Trophoblast cell (in vitro differentiated cells and primary cell): ENCODE results near the gene MLXIP.

Experiments used
- DNase-seq, 2 donors: peaks; one replicate each; pipeline ENCODE4 v3.0.0-alpha.2; 2016
- H2AFZ ChIP-seq: 2 replicates; pipeline ENCODE4 v1.6.1; 2013; ENCODE audit warnings: low read length, moderate library complexity, mild to moderate bottlenecking; ENCODE audit not compliant: insufficient read depth, poor library complexity
- H2AK5ac ChIP-seq: 2 replicates; pipeline ENCODE4 v1.6.1; 2013; ENCODE audit warnings: mild to moderate bottlenecking, low read length
- H2BK120ac ChIP-seq: 2 replicates; pipeline ENCODE4 v1.6.1; 2013; ENCODE audit warnings: low read length, mild to moderate bottlenecking, moderate library complexity; ENCODE audit not compliant: insufficient read depth, poor library complexity
- H2BK12ac ChIP-seq: 2 replicates; pipeline ENCODE4 v1.6.1; 2013; ENCODE audit warnings: mild to moderate bottlenecking, low read length, moderate library complexity
- H2BK5ac ChIP-seq: 2 replicates; pipeline ENCODE4 v1.6.1; 2013; ENCODE audit warnings: low read length, low read depth, moderate library complexity, mild to moderate bottlenecking; ENCODE audit not compliant: poor library complexity
- H3K14ac ChIP-seq: 2 replicates; pipeline ENCODE4 v1.6.1; 2013; ENCODE audit warnings: mild to moderate bottlenecking, low read length
- H3K18ac ChIP-seq: 2 replicates; pipeline ENCODE4 v1.6.1; 2013; ENCODE audit warnings: mild to moderate bottlenecking, low read length
- H3K23ac ChIP-seq: 2 replicates; pipeline ENCODE4 v1.6.1; 2013; ENCODE audit warnings: low read length
- H3K27ac ChIP-seq: 2 replicates; pipeline ENCODE4 v1.5.1; 2013; ENCODE audit warnings: low read depth, mild to moderate bottlenecking, inconsistent platforms, low read length, moderate library complexity
- H3K27me3 ChIP-seq: 2 replicates; pipeline ENCODE4 v1.6.1; 2013; ENCODE audit warnings: inconsistent platforms, mild to moderate bottlenecking, low read length, moderate library complexity; ENCODE audit not compliant: insufficient read depth
- H3K36me3 ChIP-seq, 2 experiments: 1 replicate in 1 of 2; 2 replicates in 1 of 2; pipeline ENCODE4 v1.6.1; 2013; ENCODE audit warnings: low read length in 2 of 2, mild to moderate bottlenecking in 2 of 2, moderate library complexity in 1 of 2; ENCODE audit not compliant: insufficient read depth in 2 of 2, control insufficient read depth in 1 of 2
- H3K4ac ChIP-seq: 2 replicates; pipeline ENCODE4 v1.6.1; 2013; ENCODE audit warnings: low read depth, mild to moderate bottlenecking, low read length, moderate library complexity
- H3K4me1 ChIP-seq, 2 experiments: 1 replicate in 1 of 2; 2 replicates in 1 of 2; pipeline ENCODE4 v1.6.1; 2013; ENCODE audit warnings: low read length in 2 of 2, mild to moderate bottlenecking in 2 of 2, moderate library complexity in 1 of 2; ENCODE audit not compliant: insufficient read depth in 2 of 2, control insufficient read depth in 1 of 2
- H3K4me2 ChIP-seq: 2 replicates; pipeline ENCODE4 v1.6.1; 2013; ENCODE audit warnings: inconsistent platforms, mild to moderate bottlenecking, low read length, moderate library complexity
- H3K4me3 ChIP-seq: 2 replicates; pipeline ENCODE4 v1.5.1; 2013; ENCODE audit warnings: mild to moderate bottlenecking, low read depth, low read length, inconsistent platforms
- H3K79me1 ChIP-seq: one replicate; pipeline ENCODE4 v1.6.1; 2013; ENCODE audit warnings: low read length
- H3K79me2 ChIP-seq: 2 replicates; pipeline ENCODE4 v1.6.1; 2013; ENCODE audit warnings: low read length, mild to moderate bottlenecking; ENCODE audit not compliant: control insufficient read depth, insufficient read depth, poor library complexity
- H3K9ac ChIP-seq: 2 replicates; pipeline ENCODE4 v1.6.1; 2013; ENCODE audit warnings: mild to moderate bottlenecking, low read length
- H3K9me3 ChIP-seq: 2 replicates; pipeline ENCODE4 v1.6.1; 2013; ENCODE audit warnings: low read depth, mild to moderate bottlenecking, control low read depth, inconsistent platforms, low read length; ENCODE audit not compliant: insufficient read depth
- H4K12ac ChIP-seq: 2 replicates; pipeline ENCODE4 v1.6.1; 2013; ENCODE audit warnings: low read depth, mild to moderate bottlenecking, low read length, moderate library complexity
- H4K8ac ChIP-seq: 2 replicates; pipeline ENCODE4 v1.6.1; 2013; ENCODE audit warnings: low read depth, mild to moderate bottlenecking, low read length, moderate library complexity
- H4K91ac ChIP-seq: one replicate; pipeline ENCODE4 v1.6.1; 2013; ENCODE audit warnings: low read depth, mild to moderate bottlenecking, low read length, moderate library complexity
- WGBS: extraction: QIAGEN DNeasy Blood & Tissue Kit; methylation state at CpG from one replicate; pipeline ENCODE4 v1.1.7; 2013; ENCODE audit warnings: missing lambda C conversion rate; ENCODE audit not compliant: insufficient read length, insufficient coverage; ENCODE audit errors: extremely low coverage; 5-methylcytosine and 5-hydroxymethylcytosine counted together

MLXIP gene

GRCh38 chr12:122137681-122138080 is 59.1 kb downstream of the MLXIP start:
- Histone ChIP-seq H3K79me1 (no peaks in the 10 kb centered on the region), H2BK120ac (no peak overlapping the region), H3K18ac (no peak overlapping the region), H4K91ac (no peak overlapping the region), H4K8ac (no peak overlapping the region), H3K9ac (no peak overlapping the region), H3K4me3 (no peak overlapping the region), H3K36me3 (peaks cover 43 to 51% of the 10 kb centered on the region in 2 experiments), H2BK12ac (no peak overlapping the region), H3K79me2 (no peaks in the 10 kb centered on the region), H3K23ac (no peak overlapping the region), H2AFZ (no peak overlapping the region), H2BK5ac (no peak overlapping the region), H4K12ac (no peak overlapping the region), H2AK5ac (no peak overlapping the region), H3K27me3 (no peaks in the 10 kb centered on the region), H3K14ac (no peak overlapping the region), H3K4ac (no peak overlapping the region), H3K4me2 (no peak overlapping the region), H3K4me1 (no peaks in the 10 kb centered on the region), H3K9me3 (peaks cover 15% of the 10 kb centered on the region), H3K27ac (no peak overlapping the region)
- no CpG with 5 or more reads among the region's 11 CpGs for WGBS
- peak; percentile 76 to 81 for DNase-seq

DNA sequence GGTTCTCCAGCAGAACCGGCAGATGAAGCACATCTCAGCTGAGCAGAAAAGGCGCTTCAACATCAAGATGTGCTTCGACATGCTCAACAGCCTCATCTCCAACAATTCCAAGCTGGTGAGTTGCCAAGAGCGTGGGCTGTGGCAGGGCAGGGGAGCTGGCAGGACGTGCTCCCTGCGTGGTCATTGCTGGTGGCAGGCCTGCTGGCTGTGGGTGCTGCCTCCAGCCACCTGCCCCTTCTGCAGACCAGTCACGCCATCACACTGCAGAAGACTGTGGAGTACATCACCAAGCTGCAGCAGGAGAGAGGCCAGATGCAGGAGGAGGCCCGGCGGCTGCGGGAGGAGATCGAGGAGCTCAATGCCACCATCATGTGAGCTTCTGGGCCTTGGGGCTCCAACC is 59.6 kb downstream of the MLXIP start:
- Histone ChIP-seq H3K4me2 (no peak overlapping the region), H3K79me2 (no peaks in the 10 kb centered on the region), H4K8ac (no peak overlapping the region), H2AK5ac (no peak overlapping the region), H3K9ac (peak overlapping the region; percentile 20), H3K9me3 (peaks cover 20% of the 10 kb centered on the region), H4K91ac (no peak overlapping the region), H3K4ac (no peak overlapping the region), H3K36me3 (peaks cover 45 to 51% of the 10 kb centered on the region in 2 experiments), H3K27me3 (no peaks in the 10 kb centered on the region), H3K23ac (no peak overlapping the region), H3K79me1 (no peaks in the 10 kb centered on the region), H3K18ac (no peak overlapping the region), H4K12ac (no peak overlapping the region), H2BK120ac (no peak overlapping the region), H3K14ac (no peak overlapping the region), H3K4me1 (no peaks in the 10 kb centered on the region), H3K4me3 (no peak overlapping the region), H2BK12ac (no peak overlapping the region), H3K27ac (no peak overlapping the region), H2BK5ac (no peak overlapping the region), H2AFZ (no peak overlapping the region)
- WGBS: no CpG with 5 or more reads among the region's 11 CpGs
- no peak for DNase-seq

- no peak for DNase-seq
- Histone ChIP-seq H3K4me1 (no peaks in the 10 kb centered on the region), H3K79me2 (no peaks in the 10 kb centered on the region), H3K14ac (no peak overlapping the region), H2AFZ (no peak overlapping the region), H3K4me2 (no peak overlapping the region), H4K91ac (no peak overlapping the region), H3K27me3 (no peaks in the 10 kb centered on the region), H3K4ac (no peak overlapping the region), H3K4me3 (no peak overlapping the region), H2BK5ac (no peak overlapping the region), H4K8ac (no peak overlapping the region), H2AK5ac (no peak overlapping the region), H3K36me3 (peaks cover 43 to 46% of the 10 kb centered on the region in 2 experiments), H3K9me3 (peaks cover 21% of the 10 kb centered on the region), H3K23ac (no peak overlapping the region), H3K27ac (no peak overlapping the region), H3K18ac (no peak overlapping the region), H3K9ac (no peak overlapping the region), H2BK12ac (no peak overlapping the region), H4K12ac (no peak overlapping the region), H2BK120ac (no peak overlapping the region), H3K79me1 (no peaks in the 10 kb centered on the region)
- no CpG with 5 or more reads among the region's 11 CpGs for WGBS
Observed at GRCh38 chr12:122138616-122139015, 60.1 kb downstream of the MLXIP start.

- Histone ChIP-seq H2BK5ac (no peak overlapping the region), H3K4me2 (no peak overlapping the region), H4K91ac (no peak overlapping the region), H3K9ac (no peak overlapping the region), H4K12ac (no peak overlapping the region), H3K36me3 (peaks cover 42 to 43% of the 10 kb centered on the region in 2 experiments), H3K9me3 (peaks cover 21% of the 10 kb centered on the region), H4K8ac (no peak overlapping the region), H3K4me3 (no peak overlapping the region), H3K14ac (no peak overlapping the region), H3K27ac (no peak overlapping the region), H3K4me1 (no peaks in the 10 kb centered on the region), H2BK12ac (no peak overlapping the region), H3K79me1 (no peaks in the 10 kb centered on the region), H2AFZ (no peak overlapping the region), H3K23ac (no peak overlapping the region), H2BK120ac (no peak overlapping the region), H2AK5ac (no peak overlapping the region), H3K4ac (no peak overlapping the region), H3K79me2 (no peaks in the 10 kb centered on the region), H3K27me3 (no peaks in the 10 kb centered on the region), H3K18ac (no peak overlapping the region)
- DNase-seq: no peak
- no CpG with 5 or more reads among the region's 15 CpGs for WGBS
Observed at GRCh38 chr12:122139266-122139665, 60.7 kb downstream of the MLXIP start.
